ENCODE measurements around the gene ARMH1. TPM values are rescaled to one million over a fixed set of nuclear protein-coding genes. Genes with fewer than 3 reads are reported as not detected.

ARMH1 gene
- total RNA-seq, 1 experiment from 2014 or later = 0.65 TPM

GRCh38 chr1:44723064-44723463 is 48.5 kb downstream of the ARMH1 start:
- ChIA-PET CTCF (interaction anchor here (7.7 kb wide), 1 partner anchor 6 kb away, joined by 75 read pairs; the partner anchor contains the start of gene RNU5D-1), POLR2A (interaction anchor here (1.9 kb wide), 2 partner anchors 26 to 95 kb away, joined by 8 to 14 read pairs; no protein-coding TSS in a partner anchor)
- H3K27me3 Mint-ChIP-seq (ENCODE audit: insufficient read depth, unreplicated experiment) = no peaks in the 10 kb centered on the region
- TF ChIP-seq CTCF (IDR thresholded peaks at IDR 0.05; ENCODE audit: unreplicated experiment) = no peak
- peaks cover 27% of the 10 kb centered on the region for H3K4me1 Mint-ChIP-seq (ENCODE audit: insufficient read depth, unreplicated experiment)
- peaks cover 12% of the 10 kb centered on the region for H3K36me3 Mint-ChIP-seq (ENCODE audit: insufficient read depth, unreplicated experiment)
- no peak overlapping the region for H3K27ac Mint-ChIP-seq (ENCODE audit: low read depth, unreplicated experiment)
- BruUV-seq (replicated peaks) = no TSS peak
- DNase-seq (ENCODE audit: unreplicated experiment) = no peak
- intact Hi-C loops (cut with micrococcal nuclease) = no loop called here
- H3K9me3 Mint-ChIP-seq (ENCODE audit: unreplicated experiment) = no peaks in the 10 kb centered on the region
- H3K4me3 Mint-ChIP-seq (ENCODE audit: unreplicated experiment) = peak overlapping the region; percentile 7

- no peaks in the 10 kb centered on the region for H3K9me3 Mint-ChIP-seq (ENCODE audit: unreplicated experiment)
- no peaks in the 10 kb centered on the region for H3K27me3 Mint-ChIP-seq (ENCODE audit: insufficient read depth, unreplicated experiment)
- peaks cover 27% of the 10 kb centered on the region for H3K4me1 Mint-ChIP-seq (ENCODE audit: insufficient read depth, unreplicated experiment)
- H3K36me3 Mint-ChIP-seq (ENCODE audit: insufficient read depth, unreplicated experiment) = peaks cover 12% of the 10 kb centered on the region
- intact Hi-C loops (cut with micrococcal nuclease) = no loop called here
- H3K4me3 Mint-ChIP-seq (ENCODE audit: unreplicated experiment) = no peak overlapping the region
- no TSS peak for BruUV-seq (replicated peaks)
- ChIA-PET POLR2A (no interaction called here), CTCF (interaction anchor here (1.4 kb wide), 1 partner anchor 15 kb away, joined by 6 read pairs; no protein-coding TSS in a partner anchor)
- no peak for TF ChIP-seq CTCF (IDR thresholded peaks at IDR 0.05; ENCODE audit: unreplicated experiment)
- H3K27ac Mint-ChIP-seq (ENCODE audit: low read depth, unreplicated experiment) = no peak overlapping the region
- DNase-seq (ENCODE audit: unreplicated experiment) = no peak
Observed at GRCh38 chr1:44723496-44724295, 49.2 kb downstream of the ARMH1 start.

DNA sequence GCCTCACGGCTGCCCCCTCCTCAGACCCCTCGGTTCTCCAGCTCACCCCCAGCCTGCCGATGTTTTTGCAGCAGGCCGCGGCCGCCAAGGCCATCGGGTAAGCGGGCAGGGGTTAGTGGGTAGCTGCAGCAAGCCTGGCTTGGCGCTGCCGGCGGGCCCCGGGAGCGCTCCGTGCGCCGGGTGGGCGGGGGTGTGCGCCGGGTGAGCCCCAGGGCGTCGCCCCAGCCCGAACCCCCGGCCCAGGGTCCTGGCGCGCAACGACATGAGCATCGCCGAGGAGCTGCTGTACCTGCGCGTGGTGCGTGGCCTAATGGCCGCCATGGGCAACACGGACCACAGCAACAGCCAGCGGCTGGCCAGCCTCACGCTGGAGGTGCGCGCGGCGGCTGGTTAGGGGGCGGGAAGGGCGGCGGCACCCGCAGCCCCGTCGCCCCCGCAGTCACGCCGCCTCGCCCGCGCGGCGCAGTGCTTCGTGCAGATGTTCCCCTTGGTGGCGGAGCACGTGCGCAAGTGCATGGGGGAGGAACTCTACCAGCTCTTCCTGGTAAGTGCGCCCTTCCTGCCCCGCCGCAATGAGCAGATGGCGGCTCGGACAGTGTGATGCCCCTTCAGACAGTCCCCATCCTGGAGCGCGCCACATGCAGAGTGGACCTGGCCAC is 49.9 kb downstream of the ARMH1 start:
- no peaks in the 10 kb centered on the region for H3K9me3 Mint-ChIP-seq (ENCODE audit: unreplicated experiment)
- no peak overlapping the region for H3K27ac Mint-ChIP-seq (ENCODE audit: low read depth, unreplicated experiment)
- peaks cover 12% of the 10 kb centered on the region for H3K36me3 Mint-ChIP-seq (ENCODE audit: insufficient read depth, unreplicated experiment)
- BruUV-seq (replicated peaks) = no TSS peak
- H3K4me3 Mint-ChIP-seq (ENCODE audit: unreplicated experiment) = no peak overlapping the region
- peaks cover 33% of the 10 kb centered on the region for H3K4me1 Mint-ChIP-seq (ENCODE audit: insufficient read depth, unreplicated experiment)
- TF ChIP-seq CTCF (IDR thresholded peaks at IDR 0.05; ENCODE audit: unreplicated experiment) = no peak
- CTCF ChIA-PET = interaction anchor here (0.5 to 1.4 kb wide), 3 partner anchors 16 to 67 kb away, joined by 3 to 6 read pairs (median 5); no protein-coding TSS in a partner anchor
- intact Hi-C loops (cut with micrococcal nuclease) = no loop called here
- no peak for DNase-seq (ENCODE audit: unreplicated experiment)
- no peaks in the 10 kb centered on the region for H3K27me3 Mint-ChIP-seq (ENCODE audit: insufficient read depth, unreplicated experiment)
- POLR2A ChIA-PET = no interaction called here

All from MCF 10A (cell line).